ENCODE results near the gene SOX1.

GRCh38 chr13:112058941-112059340, 8.0 kb upstream of the SOX1 start:
- TF ChIP-seq POLR2A (IDR thresholded peaks at IDR 0.05) (no peak), CTCF (IDR thresholded peaks at IDR 0.05) (no peak)

Data from heart left ventricle (tissue), 13 donors.